Islet of Langerhans (tissue), 1 donor: Measurements from ENCODE around the gene APAF1.

ENCODE experiments used
- FAIRE-seq: peaks from one replicate; lab custom pipeline; 2011; peaks lifted over from hg19 to GRCh38; lab: Jason Lieb, UNC

APAF1 gene

DNA sequence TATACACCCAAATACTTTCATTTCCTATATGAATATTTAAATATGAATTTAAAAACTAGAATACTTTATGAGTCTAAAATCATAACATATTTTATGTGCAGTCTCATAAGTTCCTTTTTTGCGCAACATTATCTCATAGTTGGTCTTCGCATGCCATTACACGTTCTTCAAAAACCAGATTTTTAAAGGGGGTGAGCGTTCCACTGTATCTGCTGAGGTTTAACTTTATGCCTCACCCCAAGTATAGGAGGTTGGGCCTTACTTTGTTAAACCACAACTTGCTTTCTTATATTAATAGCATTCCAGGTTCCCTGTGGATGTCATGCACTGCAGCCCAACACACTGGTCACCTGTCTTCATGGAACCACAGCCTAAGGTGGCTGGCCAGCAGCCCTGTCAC, 118.6 kb downstream of the APAF1 start:
- no peak for FAIRE-seq

GRCh38 chr12:98767248-98767647, 122.2 kb downstream of the APAF1 start:
- no peak for FAIRE-seq

- no peak for FAIRE-seq
Measured at GRCh38 chr12:98769068-98769467, 124.0 kb downstream of the APAF1 start.

DNA sequence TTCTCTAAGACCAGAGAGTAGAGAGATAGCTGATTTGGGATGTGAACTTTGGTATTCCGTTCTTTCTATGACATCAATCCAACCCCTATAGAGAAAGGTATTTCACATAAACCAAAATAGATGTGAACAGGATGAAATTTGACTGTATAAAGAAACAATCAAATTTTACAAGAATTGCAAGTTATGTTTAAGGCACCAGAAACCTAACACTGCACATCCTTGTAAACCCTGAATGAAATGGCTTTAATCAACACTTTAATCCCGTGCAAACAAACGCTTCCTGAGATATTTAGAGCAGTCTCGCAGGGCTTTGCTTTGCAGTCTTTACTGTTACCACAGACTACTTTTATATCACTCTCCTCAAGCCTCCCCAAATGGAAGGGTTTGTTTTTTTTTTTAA, 125.1 kb downstream of the APAF1 start:
- no peak for FAIRE-seq

DNA sequence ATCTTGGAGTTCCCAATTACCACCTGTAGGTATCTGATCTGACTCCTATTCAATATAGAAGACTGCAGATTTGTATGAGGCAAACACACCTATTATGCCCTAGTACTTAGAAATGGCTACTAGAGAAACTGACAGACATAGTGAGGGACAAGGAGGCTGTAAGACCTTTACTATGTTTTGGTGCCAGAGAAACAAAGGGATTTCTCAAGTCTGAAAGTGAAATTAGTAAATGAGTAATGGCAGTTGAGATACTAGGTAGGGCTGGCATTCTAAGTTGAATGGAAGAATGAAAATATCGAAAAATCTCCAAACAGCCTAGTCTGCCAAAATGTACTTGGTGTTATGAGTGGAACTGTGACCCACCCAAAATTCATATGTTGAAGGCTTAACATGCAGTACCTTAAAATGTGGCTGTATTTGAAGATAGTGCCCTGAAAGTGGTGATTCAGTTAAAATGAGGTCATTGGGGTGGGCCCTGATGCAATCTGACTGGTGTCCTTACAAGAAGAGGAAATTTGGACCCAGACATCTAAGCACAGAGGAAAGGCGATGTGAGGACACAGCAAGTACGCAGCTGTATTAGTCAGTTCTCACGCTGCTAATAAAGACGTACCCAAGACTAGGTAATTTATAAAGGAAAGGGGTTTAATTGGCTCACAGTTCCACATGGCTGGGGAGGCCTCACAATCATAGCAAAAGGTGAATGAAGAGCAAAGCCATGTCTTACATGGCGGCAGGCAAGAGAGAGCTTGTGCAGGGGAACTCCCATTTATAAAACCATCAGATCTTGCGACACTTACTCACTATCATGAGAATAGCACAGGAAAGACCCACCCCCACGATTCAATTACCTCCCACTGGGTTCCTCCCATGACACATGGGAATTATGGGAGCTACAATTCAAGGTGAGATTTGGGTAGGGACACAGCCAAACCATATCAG, 127.0 kb downstream of the APAF1 start:
- FAIRE-seq: no peak

DNA sequence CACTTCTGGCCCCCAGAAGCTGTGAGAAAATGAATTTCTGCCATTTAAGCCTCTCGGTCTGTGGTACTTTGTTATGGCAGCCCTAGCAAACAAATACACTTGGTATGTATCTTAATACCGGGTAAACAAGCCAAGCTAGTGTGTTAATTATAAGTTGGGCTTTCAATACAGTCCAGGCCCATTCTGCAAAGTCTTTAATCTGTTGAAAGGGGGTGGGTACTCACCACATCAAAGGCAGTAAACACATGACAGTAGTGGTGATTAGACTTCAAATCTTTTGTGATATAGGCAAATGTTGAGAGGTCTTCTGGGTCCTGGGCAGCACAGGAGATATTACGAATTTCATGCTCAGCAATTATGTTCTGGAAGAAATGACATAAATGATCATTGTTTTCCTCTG, 127.7 kb downstream of the APAF1 start:
- FAIRE-seq: no peak

DNA sequence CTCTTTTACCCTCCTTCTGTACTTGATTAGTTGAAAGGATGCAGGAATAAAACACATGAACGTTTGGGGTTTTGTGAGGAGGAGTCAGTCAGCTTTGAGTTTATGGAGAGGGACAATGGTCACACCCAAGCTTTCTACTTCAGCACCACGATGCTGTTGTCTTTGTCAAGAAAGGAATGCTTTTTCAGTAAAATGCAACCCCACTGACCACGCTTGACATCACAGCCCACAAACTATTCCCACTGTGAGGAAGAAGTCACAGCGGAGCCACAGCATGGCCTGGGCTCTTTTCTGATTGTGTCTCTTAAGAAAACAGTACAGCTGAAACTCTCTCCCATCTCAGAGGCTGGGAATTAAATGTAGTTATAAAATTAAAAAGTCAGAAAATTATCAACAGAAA, 135.2 kb downstream of the APAF1 start:
- FAIRE-seq: no peak

GRCh38 chr12:98783420-98783819, 138.3 kb downstream of the APAF1 start:
- FAIRE-seq: no peak
